DMS153 treated with DMSO at 0.1 percent for 48 hours (cell line): ENCODE data around the gene MFSD11.
"Not testable (repeated sequence)": the region's sequence is repeated elsewhere in the genome, so short reads cannot be mapped to it uniquely, and the experiment has no call there.

ENCODE experiments used
- DNase-seq: peaks from one replicate; lab custom pipeline; 2025; ENCODE audit not compliant: unreplicated experiment; lab: John Stamatoyannopoulos, UW

MFSD11 gene

GRCh38 chr17:76796081-76796480 lies 58.2 kb downstream of the MFSD11 start:
- DNase-seq = no peak

- DNase-seq = no peak
Measured at GRCh38 chr17:76797241-76797840, 59.4 kb downstream of the MFSD11 start.

GRCh38 chr17:76801706-76802105 lies 63.8 kb downstream of the MFSD11 start:
- DNase-seq = no peak

GRCh38 chr17:76805319-76805718 lies 67.4 kb downstream of the MFSD11 start:
- DNase-seq = no peak

- not testable (repeated sequence) for DNase-seq
Measured at GRCh38 chr17:76806151-76806550, 68.2 kb downstream of the MFSD11 start.

GRCh38 chr17:76806767-76807166 lies 68.8 kb downstream of the MFSD11 start:
- DNase-seq = not testable (repeated sequence)

- DNase-seq = no peak
Measured at GRCh38 chr17:76808326-76808725, 70.4 kb downstream of the MFSD11 start.

GRCh38 chr17:76810956-76811355 lies 73.0 kb downstream of the MFSD11 start:
- DNase-seq = no peak

- DNase-seq = no peak
Measured at GRCh38 chr17:76811834-76812233, 73.9 kb downstream of the MFSD11 start.

GRCh38 chr17:76812263-76812662 lies 74.3 kb downstream of the MFSD11 start:
- no peak for DNase-seq

- DNase-seq = no peak
Measured at GRCh38 chr17:76812968-76813367, 75.0 kb downstream of the MFSD11 start.

- not testable (repeated sequence) for DNase-seq
Measured at GRCh38 chr17:76815907-76816589, 78.1 kb downstream of the MFSD11 start.

GRCh38 chr17:76816590-76817135 lies 78.7 kb downstream of the MFSD11 start:
- DNase-seq = peak; percentile 85

- peak; percentile 70 for DNase-seq
Measured at GRCh38 chr17:76820039-76820438, 82.1 kb downstream of the MFSD11 start.

GRCh38 chr17:76820561-76820960 lies 82.6 kb downstream of the MFSD11 start:
- peak; percentile 56 for DNase-seq

GRCh38 chr17:76822184-76822778 lies 84.4 kb downstream of the MFSD11 start:
- no peak for DNase-seq

- no peak for DNase-seq
Measured at GRCh38 chr17:76824093-76824492, 86.2 kb downstream of the MFSD11 start.

GRCh38 chr17:76826330-76827068 lies 88.6 kb downstream of the MFSD11 start:
- DNase-seq = no peak

- DNase-seq = no peak
Measured at GRCh38 chr17:76827736-76828135, 89.8 kb downstream of the MFSD11 start.
